ENCODE data around the gene MAP3K12.

DNA sequence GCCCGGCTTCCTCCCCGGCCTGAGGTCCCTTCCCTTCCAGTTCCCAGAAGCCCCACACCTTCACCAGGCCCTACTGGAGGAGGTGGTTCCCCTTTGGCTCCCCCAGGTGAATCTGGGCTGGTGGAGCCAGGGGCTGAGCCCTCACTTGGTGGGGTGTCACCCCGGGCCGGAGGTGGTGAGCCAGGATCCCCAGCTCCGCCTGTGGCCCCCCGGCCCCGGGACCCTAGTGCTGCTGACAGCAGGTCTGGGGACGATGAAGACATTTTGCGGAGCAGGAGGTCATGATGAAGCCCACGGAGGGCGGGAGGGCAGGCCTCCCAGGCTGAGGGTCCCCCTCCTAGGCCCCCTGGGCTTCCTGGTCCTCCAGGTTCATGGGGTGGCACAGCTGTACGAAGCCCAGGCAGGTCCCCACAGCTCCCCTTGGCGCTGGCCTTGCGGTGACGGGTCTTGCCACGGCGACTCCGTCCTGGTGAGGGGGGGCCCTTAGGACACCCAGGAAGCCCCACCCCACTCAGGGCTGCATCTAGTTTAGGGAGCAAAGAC is 16.6 kb downstream of the MAP3K12 start:
- TF ChIP-seq, protein P1, sequence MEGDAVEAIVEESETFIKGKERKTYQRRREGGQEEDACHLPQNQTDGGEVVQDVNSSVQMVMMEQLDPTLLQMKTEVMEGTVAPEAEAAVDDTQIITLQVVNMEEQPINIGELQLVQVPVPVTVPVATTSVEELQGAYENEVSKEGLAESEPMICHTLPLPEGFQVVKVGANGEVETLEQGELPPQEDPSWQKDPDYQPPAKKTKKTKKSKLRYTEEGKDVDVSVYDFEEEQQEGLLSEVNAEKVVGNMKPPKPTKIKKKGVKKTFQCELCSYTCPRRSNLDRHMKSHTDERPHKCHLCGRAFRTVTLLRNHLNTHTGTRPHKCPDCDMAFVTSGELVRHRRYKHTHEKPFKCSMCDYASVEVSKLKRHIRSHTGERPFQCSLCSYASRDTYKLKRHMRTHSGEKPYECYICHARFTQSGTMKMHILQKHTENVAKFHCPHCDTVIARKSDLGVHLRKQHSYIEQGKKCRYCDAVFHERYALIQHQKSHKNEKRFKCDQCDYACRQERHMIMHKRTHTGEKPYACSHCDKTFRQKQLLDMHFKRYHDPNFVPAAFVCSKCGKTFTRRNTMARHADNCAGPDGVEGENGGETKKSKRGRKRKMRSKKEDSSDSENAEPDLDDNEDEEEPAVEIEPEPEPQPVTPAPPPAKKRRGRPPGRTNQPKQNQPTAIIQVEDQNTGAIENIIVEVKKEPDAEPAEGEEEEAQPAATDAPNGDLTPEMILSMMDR (IDR thresholded peaks at IDR 0.05) = no peak
- TF ChIP-seq EP300 (IDR thresholded peaks at IDR 0.05) = no peak
- no peak for TF ChIP-seq POLR2A (IDR thresholded peaks at IDR 0.05)
- no peak for TF ChIP-seq POLR2AphosphoS5 (IDR thresholded peaks at IDR 0.05)

All from suprapubic skin (tissue), 4 donors.